Stomach (tissue), 19 donors: ENCODE measurements around the gene ABCA3. TPM values are rescaled to one million over a fixed set of nuclear protein-coding genes. Genes with fewer than 3 reads are reported as not detected.
"Not testable (repeated sequence)": the region's sequence is repeated elsewhere in the genome, so short reads cannot be mapped to it uniquely, and the experiment has no call there.

Experiments
- DNase-seq, 2 donors: peaks; one replicate each; pipeline versions ENCODE4 v3.0.0 to v3.0.0-alpha.2; 2013 to 2019
- H3K27ac ChIP-seq, 5 donors: fragments of 200-600 bp in 4 of 5; sonication (generic) in 4 of 5; one replicate each; pipeline ENCODE4 v1.5.1; 2013 to 2019; ENCODE audit warnings: mild to moderate bottlenecking in 1 of 5, moderate library complexity in 1 of 5
- H3K27me3 ChIP-seq, 3 donors: fragments of 200-600 bp; sonication (generic); one replicate each; pipeline ENCODE4 v1.5.1; 2017 to 2019; ENCODE audit warnings: mixed run types in 1 of 3
- H3K36me3 ChIP-seq, 4 donors: fragments of 200-600 bp; sonication (generic); 1 replicate in 3 of 4; 2 replicates in 1 of 4; pipeline ENCODE4 v1.5.1; 2016 to 2019
- H3K4me1 ChIP-seq, 4 donors: fragments of 200-600 bp; sonication (generic); one replicate each; pipeline ENCODE4 v1.5.1; 2016 to 2019
- H3K4me3 ChIP-seq, 4 donors: fragments of 200-600 bp; sonication (generic) in 3 of 4; one replicate each; pipeline ENCODE4 v1.5.1; 2016 to 2019; ENCODE audit warnings: mild to moderate bottlenecking in 1 of 4
- H3K9me3 ChIP-seq, 4 donors: fragments of 200-600 bp; sonication (generic); one replicate each; pipeline ENCODE4 v1.5.1; 2016 to 2019
- EP300 ChIP-seq: sonication (generic); formaldehyde crosslinking; IDR thresholded peaks from one replicate; pipeline ENCODE4 v1.6.1; 2017; ENCODE audit warnings: antibody characterized with exemption
- POLR2A ChIP-seq, 4 donors: fragments of 450-650 bp; IDR thresholded peaks; one replicate each; pipeline ENCODE4 v1.6.1; 2016; ENCODE audit warnings: antibody characterized with exemption in 4 of 4, control low read depth in 2 of 4, mild to moderate bottlenecking in 1 of 4, moderate library complexity in 1 of 4
- POLR2AphosphoS5 ChIP-seq, 3 donors: sonication (generic); formaldehyde crosslinking; IDR thresholded peaks; one replicate each; pipeline ENCODE4 v1.6.1; 2016; ENCODE audit warnings: antibody characterized with exemption in 3 of 3
- WGBS, 5 donors: extraction: QIAGEN DNeasy Blood & Tissue Kit in 3 of 5; methylation state at CpG; one replicate each; pipeline versions ENCODE4 v1.1.5 to v1.1.7; 2013 to 2018; 5-methylcytosine and 5-hydroxymethylcytosine counted together
- intact Hi-C: fragments of 100-400 bp; cut with DNase I; formaldehyde crosslinking; loops from one replicate; pipeline ENCODE4 v1.15.1; 2023; ENCODE audit warnings: low total_unique reads
- long read RNA-seq, 10 donors: transcript quantifications; one replicate each; lab custom pipeline, GENCODE V29; 2026
- polyA plus RNA-seq, 3 donors: library from polyadenylated mRNA; stranded (reverse); fragments of 200-250 nt; gene quantifications; one replicate each; pipeline ENCODE4 v1.2.3, GENCODE V29; 2013
- total RNA-seq, 5 donors: library from RNA; depleted of rRNA; stranded (reverse); fragments of >200 nt; gene quantifications; one replicate each; pipeline versions ENCODE4 v1.1.0 to v1.2.3, GENCODE V29; 2014 to 2016
- TF ChIP-seq, protein P1 (sequence below), 7 experiments: fragments of 450-650 bp in 4 of 7; fragments of 200-600 bp in 3 of 7; sonication (generic) in 3 of 7; IDR thresholded peaks; one replicate each; pipeline ENCODE4 v1.5.1; 2016 to 2019; ENCODE audit warnings: antibody characterized with exemption in 7 of 7, control low read depth in 2 of 7, mild to moderate bottlenecking in 1 of 7
- donor health status: healthy with polysubstance abuse.
- donor health status: Bipolar disorder and iron deficiency.
- donor health status: healthy.

The ABCA3 gene
- total RNA-seq (10 to 100 TPM in 1 of 5 donors, 1 to 10 TPM in 4; 3.8 to 39.3 (median 4.9) TPM), polyA plus RNA-seq (1 to 10 TPM in 2 of 3 donors, under 1 TPM in 1; 0.61 to 2.7 (median 2.4) TPM)
- long read RNA-seq, donor 1: 0 reads
- long read RNA-seq, donor 2: 0 reads
- long read RNA-seq, donor 3: 0 reads
- long read RNA-seq, donor 4: 0 reads
- long read RNA-seq, donor 5: 0 reads
- long read RNA-seq, donor 6, full-length matches to known transcripts: 1 of 1 reads
- long read RNA-seq, donor 6, partial matches to known transcripts: 0 of 1 reads
- long read RNA-seq, donor 6, other reads (novel, unspliced or antisense): 0 of 1 reads
- long read RNA-seq, donor 7: 0 reads
- long read RNA-seq, donor 8: 0 reads
- long read RNA-seq, donor 9: 0 reads
- long read RNA-seq, donor 10, full-length matches to known transcripts: 1 of 1 reads
- long read RNA-seq, donor 10, partial matches to known transcripts: 0 of 1 reads
- long read RNA-seq, donor 10, other reads (novel, unspliced or antisense): 0 of 1 reads

- H3K36me3 ChIP-seq: no peaks in the 10 kb centered on the region
- peak within 1 kb of the TSS in 4 of 5 donors; percentile 12 to 71 (median 48) for H3K27ac ChIP-seq
- peaks cover 0 to 4% (median 0%) of the 10 kb centered on the region in 4 donors for H3K9me3 ChIP-seq
- intact Hi-C loops: loop anchor here (5.0 kb wide), 1 partner anchor 156 kb away; no protein-coding TSS in a partner anchor
- TF ChIP-seq POLR2A (IDR thresholded peaks at IDR 0.05) (no peak), POLR2AphosphoS5 (IDR thresholded peaks at IDR 0.05) (peak; percentile 37 to 93 (median 73)), EP300 (no peak)
- TF ChIP-seq, protein P1, sequence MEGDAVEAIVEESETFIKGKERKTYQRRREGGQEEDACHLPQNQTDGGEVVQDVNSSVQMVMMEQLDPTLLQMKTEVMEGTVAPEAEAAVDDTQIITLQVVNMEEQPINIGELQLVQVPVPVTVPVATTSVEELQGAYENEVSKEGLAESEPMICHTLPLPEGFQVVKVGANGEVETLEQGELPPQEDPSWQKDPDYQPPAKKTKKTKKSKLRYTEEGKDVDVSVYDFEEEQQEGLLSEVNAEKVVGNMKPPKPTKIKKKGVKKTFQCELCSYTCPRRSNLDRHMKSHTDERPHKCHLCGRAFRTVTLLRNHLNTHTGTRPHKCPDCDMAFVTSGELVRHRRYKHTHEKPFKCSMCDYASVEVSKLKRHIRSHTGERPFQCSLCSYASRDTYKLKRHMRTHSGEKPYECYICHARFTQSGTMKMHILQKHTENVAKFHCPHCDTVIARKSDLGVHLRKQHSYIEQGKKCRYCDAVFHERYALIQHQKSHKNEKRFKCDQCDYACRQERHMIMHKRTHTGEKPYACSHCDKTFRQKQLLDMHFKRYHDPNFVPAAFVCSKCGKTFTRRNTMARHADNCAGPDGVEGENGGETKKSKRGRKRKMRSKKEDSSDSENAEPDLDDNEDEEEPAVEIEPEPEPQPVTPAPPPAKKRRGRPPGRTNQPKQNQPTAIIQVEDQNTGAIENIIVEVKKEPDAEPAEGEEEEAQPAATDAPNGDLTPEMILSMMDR (IDR thresholded peaks at IDR 0.05): peak in 6 of 7 experiments; percentile 79 to 100 (median 100)
- DNase-seq: peak; percentile 94 to 98
- 9 to 50% (median 16%) methylated on average over 34 to 110 of the region's 110 CpGs for WGBS, 5 donors
- peaks cover 0 to 22% (median 4%) of the 10 kb centered on the region in 3 donors for H3K27me3 ChIP-seq
- H3K4me3 ChIP-seq: peak within 1 kb of the TSS; percentile 71 to 93 (median 76)
- H3K4me1 ChIP-seq: peaks cover 23 to 27% (median 23%) of the 10 kb centered on the region in 4 donors
Measured at GRCh38 chr16:2340564-2341455, at the start of gene ABCA3. Gene ABCA3 (minus strand): TSS chr16:2340728. CDS start chr16:2326466, 14,262 bp downstream.

DNA sequence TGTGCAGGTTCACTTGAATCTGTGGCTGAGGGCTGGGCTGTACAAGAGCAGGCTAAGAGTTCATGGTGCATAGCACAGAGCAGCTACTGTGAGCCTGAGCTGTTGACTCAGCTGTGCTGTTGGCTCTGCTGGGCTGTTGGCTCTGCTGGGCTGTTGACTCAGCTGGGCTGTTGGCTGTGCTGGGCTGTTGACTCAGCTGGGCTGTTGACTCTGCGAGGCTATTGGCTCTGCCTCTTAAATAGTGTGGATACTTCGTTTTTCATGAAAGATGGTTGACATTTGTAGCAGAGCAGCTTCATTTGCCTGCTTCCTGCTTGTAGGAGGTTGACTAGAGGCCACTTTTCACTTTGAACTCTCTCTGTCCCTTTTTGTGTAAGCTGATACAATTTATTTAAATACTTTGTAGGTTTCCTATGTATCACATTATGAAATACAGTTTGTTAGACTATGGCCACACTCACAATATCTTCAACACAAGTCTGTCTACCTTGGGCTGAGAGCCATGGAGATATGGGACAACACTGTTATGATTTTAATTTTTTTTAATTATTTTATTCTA lies 48.4 kb upstream of the ABCA3 start:
- Histone ChIP-seq H3K27ac (peak overlapping the region in 1 of 5 donors; percentile 17), H3K36me3 (no peaks in the 10 kb centered on the region), H3K9me3 (peaks cover 0 to 13% (median 8%) of the 10 kb centered on the region in 4 donors), H3K27me3 (no peaks in the 10 kb centered on the region), H3K4me1 (no peaks in the 10 kb centered on the region), H3K4me3 (no peak overlapping the region)
- DNase-seq: peak in 1 of 2 donors; percentile 84
- intact Hi-C loops: no loop called here
- TF ChIP-seq EP300 (no peak), POLR2AphosphoS5 (IDR thresholded peaks at IDR 0.05) (peak in 1 of 3 donors; percentile 27)
- WGBS, 5 donors: 0 to 34% (median 20%) methylated on average over 2 of the region's 2 CpGs

GRCh38 chr16:2388139-2388874 lies 47.8 kb upstream of the ABCA3 start:
- Histone ChIP-seq H3K27ac (peak overlapping the region in 2 of 5 donors; percentile 7 to 17), H3K9me3 (peaks cover 0 to 13% (median 8%) of the 10 kb centered on the region in 4 donors), H3K4me1 (no peaks in the 10 kb centered on the region), H3K4me3 (no peak overlapping the region), H3K27me3 (no peaks in the 10 kb centered on the region), H3K36me3 (no peaks in the 10 kb centered on the region)
- 65 to 87% (median 72%) methylated on average over 3 of the region's 3 CpGs for WGBS, 5 donors
- DNase-seq: no peak
- TF ChIP-seq POLR2AphosphoS5 (IDR thresholded peaks at IDR 0.05) (no peak), POLR2A (IDR thresholded peaks at IDR 0.05) (no peak), EP300 (no peak)
- TF ChIP-seq, protein P1 (IDR thresholded peaks at IDR 0.05): no peak
- intact Hi-C loops: no loop called here

GRCh38 chr16:2386990-2387389 lies 46.5 kb upstream of the ABCA3 start:
- 64 to 70% (median 68%) methylated on average over 3 of the region's 3 CpGs for WGBS, 5 donors
- TF ChIP-seq EP300 (no peak), POLR2AphosphoS5 (IDR thresholded peaks at IDR 0.05) (no peak), POLR2A (IDR thresholded peaks at IDR 0.05) (no peak)
- TF ChIP-seq, protein P1 (IDR thresholded peaks at IDR 0.05): no peak
- Histone ChIP-seq H3K4me3 (no peak overlapping the region), H3K27ac (no peak overlapping the region), H3K9me3 (peaks cover 0 to 13% (median 8%) of the 10 kb centered on the region in 4 donors), H3K27me3 (no peaks in the 10 kb centered on the region), H3K36me3 (no peaks in the 10 kb centered on the region), H3K4me1 (no peaks in the 10 kb centered on the region)
- intact Hi-C loops: no loop called here
- no peak for DNase-seq

DNA sequence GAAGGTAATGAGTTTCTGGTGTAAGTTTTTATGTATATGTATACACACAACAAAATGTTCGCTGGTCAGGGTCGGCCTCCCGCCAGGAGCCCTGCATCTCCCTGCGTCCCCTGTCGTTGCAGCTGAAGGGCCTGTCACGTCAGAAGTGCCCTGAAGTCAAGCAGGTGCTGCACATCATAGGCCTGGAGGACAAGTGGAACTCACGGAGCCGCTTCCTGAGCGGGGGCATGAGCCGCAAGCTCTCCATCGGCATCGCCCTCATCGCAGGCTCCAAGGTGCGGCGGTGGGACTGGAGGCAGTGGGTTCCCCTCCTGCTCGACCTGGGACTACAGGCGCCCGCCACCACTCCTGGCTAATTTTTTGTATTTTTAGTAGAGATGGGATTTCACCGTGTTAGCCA lies 45.5 kb upstream of the ABCA3 start:
- DNase-seq, H3K4me1 ChIP-seq, H3K27me3 ChIP-seq, H3K4me3 ChIP-seq, H3K36me3 ChIP-seq, H3K27ac ChIP-seq, intact Hi-C loops: not testable (repeated sequence)
- H3K9me3 ChIP-seq: peaks cover 0 to 13% (median 8%) of the 10 kb centered on the region in 4 donors
- 78 to 82% (median 80%) methylated on average over 19 of the region's 19 CpGs for WGBS, 5 donors
